Heart right ventricle (tissue), 16 donors: ENCODE data around the gene LCN15. TPM values are rescaled to one million over a fixed set of nuclear protein-coding genes. Genes with fewer than 3 reads are reported as not detected.
"Not testable (repeated sequence)": the region's sequence is repeated elsewhere in the genome, so short reads cannot be mapped to it uniquely, and the experiment has no call there.

Experiments used
- ATAC-seq, 8 donors: fragments of 200-7000 bp; cut with Tn5 transposase; one replicate each; pipeline ENCODE4 v1.9.1; 2020; ENCODE audit warnings: mild to moderate bottlenecking in 8 of 8, moderate library complexity in 8 of 8, moderate number of reproducible peaks in 1 of 8
- DNase-seq, 2 donors: peaks; one replicate each; pipeline ENCODE4 v3.0.0-alpha.2; 2020
- H3K27ac ChIP-seq, 10 donors: fragments of 200-600 bp; sonication (generic) in 2 of 10; one replicate each; pipeline versions ENCODE4 v1.5.0 to v1.8.0; 2020 to 2022; ENCODE audit warnings: mild to moderate bottlenecking in 3 of 10
- H3K27me3 ChIP-seq, 7 donors: fragments of 200-600 bp; one replicate each; pipeline ENCODE4 v1.8.0; 2021 to 2022; ENCODE audit warnings: mild to moderate bottlenecking in 2 of 7
- H3K36me3 ChIP-seq, 9 donors: fragments of 200-600 bp; sonication (generic) in 1 of 9; one replicate each; pipeline versions ENCODE4 v1.5.0 to v1.8.0; 2020 to 2022; ENCODE audit warnings: mild to moderate bottlenecking in 2 of 9
- H3K4me1 ChIP-seq, 9 donors: fragments of 200-600 bp; sonication (generic) in 1 of 9; one replicate each; pipeline versions ENCODE4 v1.5.0 to v1.8.0; 2020 to 2022; ENCODE audit warnings: mild to moderate bottlenecking in 4 of 9
- H3K4me3 ChIP-seq, 10 donors: fragments of 200-600 bp; sonication (generic) in 2 of 10; one replicate each; pipeline versions ENCODE4 v1.5.0 to v1.8.0; 2020 to 2022; ENCODE audit warnings: mild to moderate bottlenecking in 7 of 10, moderate library complexity in 2 of 10
- H3K9me3 ChIP-seq, 11 donors: fragments of 200-600 bp in 10 of 11; sonication (generic) in 2 of 11; one replicate each; pipeline versions ENCODE4 v1.5.0 to v1.8.0; 2013 to 2022; ENCODE audit warnings: mild to moderate bottlenecking in 2 of 11, control low read depth in 1 of 11, moderate library complexity in 1 of 11
- WGBS, 2 donors: extraction: QIAGEN DNeasy Blood & Tissue Kit; methylation state at CpG; one replicate each; pipeline ENCODE4 v1.1.7; 2013; ENCODE audit warnings: inconsistent platforms in 1 of 2; 5-methylcytosine and 5-hydroxymethylcytosine counted together
- intact Hi-C, 10 donors: fragments of 100-400 bp; cut with DNase I; formaldehyde crosslinking; loops; one replicate each; pipeline versions ENCODE4 v1.11.1 to v1.14.2; 2022
- polyA plus RNA-seq, 2 donors: library from polyadenylated mRNA; stranded (reverse); fragments of 200-250 nt; gene quantifications; one replicate each; pipeline ENCODE4 v1.2.3, GENCODE V29; 2013
- total RNA-seq, 10 donors: library from RNA; stranded (reverse); fragmentation: NEBNext Ultra II Directional in 3 of 10; extraction: Animal tissue kit (Norgen Biotek cat#: 25700) in 3 of 10; gene quantifications; one replicate each; pipeline versions ENCODE4 v1.2.1 to v1.2.4, GENCODE V29; 2021 to 2023
- TF ChIP-seq, protein P1 (sequence below), 9 donors: fragments of 200-600 bp; sonication (generic) in 2 of 9; IDR thresholded peaks; one replicate each; pipeline versions ENCODE4 v1.5.0 to v1.8.0; 2021 to 2022; ENCODE audit warnings: antibody characterized with exemption in 9 of 9, mild to moderate bottlenecking in 5 of 9, moderate library complexity in 1 of 9
- donor health status: Arrhythmogenic right ventricular cardiomyopathy.
- donor health status: ischemic (EF 13 %, LVEDD 7.1; RV severe dilation, severe dysfunction).
- donor health status: healthy with polysubstance abuse.
- donor health status: DM: no; HTN: yes; CAD: no.
- donor health status: DM: no; HTN: no; CAD: no.
- donor health status: ischemic (EF 25% LVEDD 6.9; RV normal size, moderate dysfunction).
- donor health status: ischemic (EF 25% LVEDD 5.7; RV mildly dilated, moderate dysfunction).
- donor health status: healthy.
- donor health status: DM: yes; HTN: yes; CAD: no.
- donor health status: Ischemic cardiomyopathy.
- donor health status: ischemic (EF 35%, LVEDD 5.7; RV mildly dilated, moderate dysfunction).
- donor health status: nonischemic (EF 11% LVEDD 7.7; RV severe dilation, severe dysfunction).
- donor health status: DM: yes; HTN: yes; CAD: no.
- donor health status: PGD.
- donor health status: ischemic (EF 29% LVEDD 5.4; RV normal size, mild dysfunction).
- donor health status: nonischemic (EF 23%, LVEDD 6.1; RV moderate dilation, normal function).

Gene LCN15
- total and polyA plus RNA-seq, 12 donors, result 0.85 to 20.1 (median 1.3) TPM; not detected in 7

DNA sequence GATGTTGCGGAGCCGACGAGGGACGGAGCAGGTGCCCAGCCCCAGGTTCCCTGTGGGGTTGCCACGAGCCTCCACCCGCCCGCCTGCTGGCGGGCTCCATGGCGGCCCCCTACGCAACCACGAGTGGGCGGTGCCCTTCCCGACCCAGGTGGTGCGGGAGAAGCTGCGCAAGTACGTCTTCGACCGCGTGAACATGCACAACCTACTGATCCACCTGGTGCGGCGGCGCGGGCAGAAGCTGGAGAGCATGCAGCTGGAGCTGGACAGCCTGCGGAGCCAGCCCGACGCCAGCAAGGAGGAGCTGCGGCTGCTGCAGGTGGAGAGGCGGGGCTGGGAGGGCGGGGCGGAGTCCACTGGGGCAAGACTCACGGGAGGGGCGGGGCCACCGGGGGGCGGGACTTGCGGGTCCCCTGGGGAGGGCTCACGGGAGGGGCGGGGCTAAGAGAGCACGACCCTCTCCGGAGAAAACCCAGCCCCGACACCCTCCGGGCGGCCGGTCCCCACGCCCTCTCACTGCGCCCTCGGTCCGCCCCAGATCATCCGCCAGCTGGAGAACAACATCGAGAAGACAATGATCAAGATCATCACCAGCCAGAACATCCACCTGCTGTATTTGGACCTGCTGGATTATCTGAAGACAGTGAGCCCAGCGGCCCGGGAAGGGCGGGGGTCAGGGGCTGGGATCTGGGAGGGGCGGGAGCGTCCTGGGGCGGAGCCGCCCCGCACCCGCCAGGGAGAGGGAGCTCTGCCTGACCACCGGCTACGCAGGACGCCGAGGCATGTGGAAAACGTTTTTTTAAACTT lies 35.7 kb upstream of the LCN15 start:
- intact Hi-C loops, result loop anchor here in 1 of 10 donors (10.0 kb wide), 1 partner anchor 45 kb away; the partner anchor contains the start of genes AJM1 and PHPT1
- H3K27ac ChIP-seq, result peak overlapping the region in 6 of 10 donors; percentile 10 to 66 (median 29)
- H3K4me1 ChIP-seq, result peaks cover 17 to 63% (median 48%) of the 10 kb centered on the region in 9 donors
- H3K36me3 ChIP-seq, result no peaks in the 10 kb centered on the region
- 1 to 2% methylated on average over 57 to 63 of the region's 63 CpGs for WGBS, 2 donors
- peak; percentile 77 to 87 for DNase-seq
- H3K9me3 ChIP-seq, result no peaks in the 10 kb centered on the region
- H3K27me3 ChIP-seq, result peaks cover 0 to 61% (median 42%) of the 10 kb centered on the region in 7 donors
- peak overlapping the region; percentile 18 to 54 (median 50) for H3K4me3 ChIP-seq
- peak; percentile 64 to 85 (median 80) for ATAC-seq
- TF ChIP-seq, protein P1, sequence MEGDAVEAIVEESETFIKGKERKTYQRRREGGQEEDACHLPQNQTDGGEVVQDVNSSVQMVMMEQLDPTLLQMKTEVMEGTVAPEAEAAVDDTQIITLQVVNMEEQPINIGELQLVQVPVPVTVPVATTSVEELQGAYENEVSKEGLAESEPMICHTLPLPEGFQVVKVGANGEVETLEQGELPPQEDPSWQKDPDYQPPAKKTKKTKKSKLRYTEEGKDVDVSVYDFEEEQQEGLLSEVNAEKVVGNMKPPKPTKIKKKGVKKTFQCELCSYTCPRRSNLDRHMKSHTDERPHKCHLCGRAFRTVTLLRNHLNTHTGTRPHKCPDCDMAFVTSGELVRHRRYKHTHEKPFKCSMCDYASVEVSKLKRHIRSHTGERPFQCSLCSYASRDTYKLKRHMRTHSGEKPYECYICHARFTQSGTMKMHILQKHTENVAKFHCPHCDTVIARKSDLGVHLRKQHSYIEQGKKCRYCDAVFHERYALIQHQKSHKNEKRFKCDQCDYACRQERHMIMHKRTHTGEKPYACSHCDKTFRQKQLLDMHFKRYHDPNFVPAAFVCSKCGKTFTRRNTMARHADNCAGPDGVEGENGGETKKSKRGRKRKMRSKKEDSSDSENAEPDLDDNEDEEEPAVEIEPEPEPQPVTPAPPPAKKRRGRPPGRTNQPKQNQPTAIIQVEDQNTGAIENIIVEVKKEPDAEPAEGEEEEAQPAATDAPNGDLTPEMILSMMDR (IDR thresholded peaks at IDR 0.05), result no peak

- DNase-seq, result no peak
- peak in 4 of 8 donors; percentile 1 to 12 (median 2) for ATAC-seq
- Histone ChIP-seq H3K27me3 (peaks cover 0 to 61% (median 42%) of the 10 kb centered on the region in 7 donors), H3K4me3 (peak overlapping the region; percentile 18 to 54 (median 50)), H3K36me3 (peaks cover 0 to 5% (median 0%) of the 10 kb centered on the region in 9 donors), H3K9me3 (no peaks in the 10 kb centered on the region), H3K27ac (peak overlapping the region in 5 of 10 donors; percentile 10 to 46 (median 31)), H3K4me1 (peaks cover 17 to 71% (median 52%) of the 10 kb centered on the region in 9 donors)
- TF ChIP-seq, protein P1 (IDR thresholded peaks at IDR 0.05), result no peak
- intact Hi-C loops, result loop anchor here in 1 of 10 donors (10.0 kb wide), 1 partner anchor 46 kb away; the partner anchor contains the start of genes AJM1 and PHPT1
- WGBS, 2 donors, result 28 to 29% methylated on average over 35 of the region's 35 CpGs
Measured at GRCh38 chr9:136799079-136799853, 34.9 kb upstream of the LCN15 start.

- Histone ChIP-seq H3K4me3 (no peak overlapping the region), H3K27ac (no peak overlapping the region), H3K27me3 (peaks cover 0 to 61% (median 42%) of the 10 kb centered on the region in 7 donors), H3K9me3 (no peaks in the 10 kb centered on the region), H3K36me3 (peaks cover 0 to 11% (median 0%) of the 10 kb centered on the region in 9 donors), H3K4me1 (peaks cover 17 to 73% (median 52%) of the 10 kb centered on the region in 9 donors)
- TF ChIP-seq, protein P1 (IDR thresholded peaks at IDR 0.05), result no peak
- peak in 1 of 8 donors; percentile 23 for ATAC-seq
- intact Hi-C loops, result loop anchor here in 1 of 10 donors (10.0 kb wide), 1 partner anchor 46 kb away; the partner anchor contains the start of genes AJM1 and PHPT1
- no peak for DNase-seq
- WGBS, 2 donors, result 78 to 89% methylated on average over 5 to 6 of the region's 6 CpGs
Measured at GRCh38 chr9:136798708-136799078, 34.4 kb upstream of the LCN15 start.

GRCh38 chr9:136796775-136797347 lies 32.5 kb upstream of the LCN15 start:
- Histone ChIP-seq H3K27ac (peak overlapping the region in 6 of 10 donors; percentile 0 to 67 (median 39)), H3K4me1 (peaks cover 21 to 92% (median 62%) of the 10 kb centered on the region in 9 donors), H3K36me3 (peaks cover 0 to 25% (median 0%) of the 10 kb centered on the region in 9 donors), H3K27me3 (peaks cover 0 to 53% (median 35%) of the 10 kb centered on the region in 7 donors)
- H3K4me3 ChIP-seq, DNase-seq, H3K9me3 ChIP-seq, ATAC-seq: not testable (repeated sequence)
- 2 to 10% methylated on average over 10 of the region's 10 CpGs for WGBS, 2 donors
- intact Hi-C loops, result loop anchor here in 1 of 10 donors (10.0 kb wide), 1 partner anchor 48 kb away; the partner anchor contains the start of genes AJM1 and PHPT1
